OCI-M1 (cell line): Measurements from ENCODE around the gene RILPL1.
"Not testable (repeated sequence)": the region's sequence is repeated elsewhere in the genome, so short reads cannot be mapped to it uniquely, and the experiment has no call there.

Experiments
- DNase-seq: peaks from one replicate; lab custom pipeline; 2025; lab: John Stamatoyannopoulos, UW

The RILPL1 gene

GRCh38 chr12:123494124-123494851 is 39.2 kb downstream of the RILPL1 start:
- no peak for DNase-seq

- DNase-seq: not testable (repeated sequence)
Observed at GRCh38 chr12:123492339-123493039, 41.0 kb downstream of the RILPL1 start.

GRCh38 chr12:123491481-123491880 is 42.0 kb downstream of the RILPL1 start:
- DNase-seq: no peak

- no peak for DNase-seq
Observed at GRCh38 chr12:123491056-123491455, 42.5 kb downstream of the RILPL1 start.

- DNase-seq: no peak
Observed at GRCh38 chr12:123490089-123490488, 43.4 kb downstream of the RILPL1 start.

GRCh38 chr12:123489580-123489979 is 43.9 kb downstream of the RILPL1 start:
- no peak for DNase-seq

GRCh38 chr12:123488539-123489230 is 44.8 kb downstream of the RILPL1 start:
- no peak for DNase-seq

- no peak for DNase-seq
Observed at GRCh38 chr12:123487428-123487827, 46.1 kb downstream of the RILPL1 start.

GRCh38 chr12:123485756-123486155 is 47.8 kb downstream of the RILPL1 start:
- DNase-seq: no peak

- no peak for DNase-seq
Observed at GRCh38 chr12:123483602-123484248, 49.8 kb downstream of the RILPL1 start.

- DNase-seq: no peak
Observed at GRCh38 chr12:123482876-123483275, 50.6 kb downstream of the RILPL1 start.

GRCh38 chr12:123481251-123481650 is 52.3 kb downstream of the RILPL1 start:
- DNase-seq: not testable (repeated sequence)

GRCh38 chr12:123479442-123480180 is 53.9 kb downstream of the RILPL1 start:
- peak; percentile 21 for DNase-seq

- DNase-seq: no peak
Observed at GRCh38 chr12:123478762-123479161, 54.8 kb downstream of the RILPL1 start.

GRCh38 chr12:123478069-123478468 is 55.5 kb downstream of the RILPL1 start:
- no peak for DNase-seq

- no peak for DNase-seq
Observed at GRCh38 chr12:123475246-123475703, 58.2 kb downstream of the RILPL1 start.

- no peak for DNase-seq
Observed at GRCh38 chr12:123474485-123475245, 58.9 kb downstream of the RILPL1 start.

- no peak for DNase-seq
Observed at GRCh38 chr12:123472438-123472849, 61.1 kb downstream of the RILPL1 start.

GRCh38 chr12:123471374-123472068 is 62.0 kb downstream of the RILPL1 start:
- DNase-seq: no peak

- DNase-seq: no peak
Observed at GRCh38 chr12:123469978-123470377, 63.5 kb downstream of the RILPL1 start.
